ENCODE measurements around the gene SUGP1. TPM values are rescaled to one million over a fixed set of nuclear protein-coding genes. Genes with fewer than 3 reads are reported as not detected.
"Not testable (repeated sequence)": the region's sequence is repeated elsewhere in the genome, so short reads cannot be mapped to it uniquely, and the experiment has no call there.

Gene SUGP1
- total RNA-seq, 1 donor from 2014 or later = 26.5 TPM

GRCh38 chr19:19261350-19262189 is 58.7 kb downstream of the SUGP1 start:
- no peak for ATAC-seq

GRCh38 chr19:19260417-19261214 is 59.7 kb downstream of the SUGP1 start:
- ATAC-seq = no peak

GRCh38 chr19:19259741-19260140 is 60.6 kb downstream of the SUGP1 start:
- ATAC-seq = no peak

GRCh38 chr19:19258589-19259338 is 61.5 kb downstream of the SUGP1 start:
- ATAC-seq = no peak

GRCh38 chr19:19257836-19258588 is 62.3 kb downstream of the SUGP1 start:
- no peak for ATAC-seq

DNA sequence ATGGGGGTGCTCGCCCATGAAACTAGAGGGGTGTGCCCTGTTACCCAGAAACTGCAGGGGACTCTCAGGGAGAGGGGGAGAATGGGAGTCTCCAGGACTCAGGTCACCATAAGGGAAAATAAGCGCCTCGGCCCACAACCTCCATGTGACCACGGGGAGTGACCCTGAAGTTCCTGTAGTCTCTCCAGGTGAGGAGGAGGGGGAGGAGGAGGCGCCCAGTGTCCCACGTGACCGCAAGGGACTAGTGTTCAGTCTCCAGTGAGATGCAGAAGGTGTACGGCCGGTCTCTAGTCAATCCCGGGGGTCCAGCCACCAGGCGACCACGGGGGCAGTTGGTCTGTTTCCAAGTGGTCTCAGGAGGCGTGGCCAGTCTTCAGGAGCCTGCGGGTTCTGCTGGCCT is 63.2 kb downstream of the SUGP1 start:
- no peak for ATAC-seq

- no peak for ATAC-seq
These were observed 64.0 kb downstream of the SUGP1 start for GRCh38 chr19:19256072-19256969.

DNA sequence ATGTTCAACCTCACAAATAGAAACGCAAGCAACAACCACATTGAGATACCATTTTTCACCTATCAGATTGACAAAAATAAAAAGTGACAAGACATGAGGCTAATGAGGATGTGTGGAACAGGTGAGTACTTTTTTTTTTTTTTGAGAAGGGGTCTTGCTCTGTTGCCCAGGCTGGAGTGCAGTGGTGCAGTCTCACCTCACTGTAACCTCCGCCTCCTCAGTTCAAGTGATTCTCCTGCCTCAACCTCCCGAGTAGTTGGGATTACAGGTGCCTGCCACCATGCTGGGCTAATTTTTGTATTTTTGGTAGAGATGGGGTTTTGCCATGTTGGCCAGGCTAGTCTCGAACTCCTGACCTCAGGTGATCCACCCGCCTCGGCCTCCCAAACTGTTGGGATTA is 66.9 kb downstream of the SUGP1 start:
- not testable (repeated sequence) for ATAC-seq

- no peak for ATAC-seq
These were observed 70.0 kb downstream of the SUGP1 start for GRCh38 chr19:19250196-19250801.

DNA sequence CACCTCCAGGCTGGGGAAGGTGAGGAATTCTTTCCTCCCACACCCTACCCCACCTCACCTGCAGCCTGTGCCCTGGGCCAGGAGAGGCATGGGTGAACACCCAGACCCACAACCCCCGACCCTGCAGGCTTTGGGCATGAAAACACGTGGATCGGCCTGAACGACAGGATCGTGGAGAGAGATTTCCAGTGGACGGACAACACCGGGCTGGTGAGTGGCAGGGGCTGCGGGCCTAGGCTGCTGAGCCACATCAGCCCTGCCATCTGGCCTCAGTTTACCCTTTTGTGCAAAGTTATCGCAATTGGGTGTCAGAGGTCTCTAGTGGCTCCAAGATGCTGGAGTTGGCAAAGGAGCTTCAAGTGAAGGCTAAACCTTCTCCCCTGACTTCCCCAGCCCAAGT is 79.8 kb downstream of the SUGP1 start:
- no peak for ATAC-seq

- ATAC-seq = no peak
These were observed 80.6 kb downstream of the SUGP1 start for GRCh38 chr19:19239675-19240074.

DNA sequence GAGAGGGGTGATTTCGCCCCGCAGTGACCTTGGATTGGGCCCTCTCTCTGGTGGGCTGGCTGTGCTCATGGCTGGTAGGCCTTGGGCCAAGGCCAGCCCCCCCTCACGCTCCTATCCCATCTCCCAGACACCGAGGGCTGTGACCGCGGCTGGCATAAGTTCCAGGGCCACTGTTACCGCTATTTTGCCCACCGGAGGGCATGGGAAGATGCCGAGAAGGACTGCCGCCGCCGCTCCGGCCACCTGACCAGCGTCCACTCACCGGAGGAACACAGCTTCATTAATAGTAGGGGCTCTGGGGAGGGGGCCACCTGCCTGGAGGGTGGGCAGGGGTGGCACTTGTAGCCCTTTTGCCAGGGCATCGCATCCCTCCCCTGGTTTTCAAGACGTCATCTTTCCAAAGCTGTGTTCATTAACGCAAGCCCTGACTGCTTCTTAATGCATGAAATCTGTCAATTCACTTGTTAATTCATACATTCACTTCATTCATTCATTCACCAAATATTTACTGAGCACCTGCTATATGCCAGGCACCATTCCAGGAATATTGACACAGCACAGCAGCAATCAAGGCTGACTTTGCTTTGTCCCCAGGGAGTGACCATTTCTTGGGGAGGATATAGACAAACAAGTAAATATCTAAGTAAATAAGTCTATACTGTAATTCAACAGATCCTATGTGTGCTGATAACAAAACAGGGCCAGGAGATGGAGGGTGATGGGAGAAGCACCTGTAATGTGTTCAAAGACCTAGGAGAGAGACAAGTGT is 82.0 kb downstream of the SUGP1 start:
- ATAC-seq = no peak

GRCh38 chr19:19236173-19236572 is 84.1 kb downstream of the SUGP1 start:
- no peak for ATAC-seq

- ATAC-seq = no peak
These were observed 86.0 kb downstream of the SUGP1 start for GRCh38 chr19:19234220-19234816.

DNA sequence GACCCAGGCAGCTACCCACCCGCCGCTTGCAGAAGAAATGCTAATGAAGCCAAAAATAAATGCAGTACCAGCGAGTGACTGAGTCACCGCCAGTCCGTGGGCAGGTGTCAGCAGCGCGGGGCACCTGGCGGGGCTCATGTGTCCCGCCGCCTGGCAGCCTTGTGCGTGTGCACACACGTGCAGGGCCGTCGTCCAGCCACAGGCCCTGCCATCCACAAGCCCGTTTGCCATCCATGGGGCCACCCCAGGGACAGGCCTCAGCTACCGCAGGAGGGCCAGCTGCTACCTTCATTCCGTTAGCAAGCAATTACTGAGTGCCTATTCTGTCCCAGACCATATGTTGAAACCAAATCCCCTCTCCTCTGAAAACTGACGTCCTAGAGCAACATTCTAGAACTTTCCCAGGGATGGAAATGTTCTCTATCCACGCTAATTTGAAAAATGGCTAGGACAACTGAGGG is 88.0 kb downstream of the SUGP1 start:
- no peak for ATAC-seq

DNA sequence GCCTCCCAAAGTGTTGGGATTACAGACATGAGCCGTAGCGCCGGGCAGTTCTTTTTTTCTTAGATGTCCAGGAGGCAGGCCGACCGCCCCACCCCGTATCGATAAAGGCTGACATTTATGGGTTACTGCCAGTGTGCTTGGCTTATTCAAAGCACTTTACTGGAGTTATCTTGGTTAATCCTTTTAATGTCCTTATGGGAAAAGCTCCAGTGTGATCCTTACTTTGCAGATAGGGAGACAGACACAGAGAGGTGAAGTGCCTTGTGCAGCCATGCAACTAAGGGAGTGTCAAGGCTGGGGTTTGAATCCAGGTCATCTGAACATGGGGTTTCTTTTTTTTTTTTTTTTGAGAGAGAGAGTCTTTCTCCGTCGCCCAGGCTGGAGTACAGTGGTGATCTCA is 89.3 kb downstream of the SUGP1 start:
- no peak for ATAC-seq

DNA sequence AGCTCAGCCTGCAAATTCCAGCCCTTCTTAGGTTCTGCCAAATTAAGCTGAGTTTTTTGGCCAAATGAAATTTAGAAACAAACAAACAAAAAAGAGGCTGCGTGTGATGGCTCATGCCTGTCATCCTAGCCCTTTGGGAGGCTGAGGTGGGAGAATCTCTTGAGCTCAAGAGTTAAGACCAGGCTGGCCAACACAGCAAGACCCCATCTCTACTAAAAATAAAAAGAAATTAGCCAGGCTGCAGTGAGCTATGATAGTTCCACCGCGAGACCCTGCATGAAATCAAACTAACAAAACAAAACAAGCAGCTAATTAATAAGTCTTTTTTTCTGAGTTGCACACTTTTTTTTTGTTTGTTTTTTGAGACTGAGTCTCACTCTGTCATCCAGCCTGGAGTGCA is 90.6 kb downstream of the SUGP1 start:
- no peak for ATAC-seq

DNA sequence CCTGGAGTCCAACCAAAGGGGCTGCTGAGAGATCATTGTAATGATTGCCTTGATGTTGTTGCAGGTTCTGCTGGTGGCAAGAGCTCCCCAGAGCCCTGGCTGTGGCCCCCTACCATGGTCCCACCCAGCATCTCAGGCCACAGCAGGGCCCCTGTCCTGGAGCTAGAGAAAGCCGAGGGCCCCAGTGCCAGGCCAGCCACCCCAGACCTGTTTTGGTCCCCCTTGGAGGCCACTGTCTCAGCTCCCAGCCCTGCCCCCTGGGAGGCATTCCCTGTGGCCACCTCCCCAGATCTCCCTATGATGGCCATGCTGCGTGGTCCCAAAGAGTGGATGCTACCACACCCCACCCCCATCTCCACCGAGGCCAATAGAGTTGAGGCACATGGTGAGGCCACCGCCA is 93.1 kb downstream of the SUGP1 start:
- no peak for ATAC-seq

- ATAC-seq = no peak
These were observed 93.6 kb downstream of the SUGP1 start for GRCh38 chr19:19226663-19227062.

DNA sequence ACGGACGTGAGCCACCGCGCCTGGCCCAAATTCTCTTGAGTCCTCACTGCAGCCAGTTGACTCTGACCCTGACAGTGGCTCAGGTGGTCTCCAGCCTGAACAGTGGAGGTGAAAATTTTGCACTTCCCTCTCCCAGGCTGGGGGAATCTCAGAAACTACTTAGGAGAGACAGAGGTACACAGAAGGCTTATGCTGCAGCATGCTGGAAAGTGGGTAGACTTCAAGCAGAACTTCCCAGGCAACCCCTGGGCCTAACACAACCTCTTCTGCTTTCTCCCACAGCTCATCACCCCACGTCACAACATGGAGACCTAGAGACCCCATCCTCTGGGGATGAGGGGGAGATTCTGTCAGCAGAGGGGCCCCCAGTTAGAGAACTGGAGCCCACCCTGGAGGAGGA is 94.1 kb downstream of the SUGP1 start:
- ATAC-seq = no peak

Measured in esophagus mucosa (tissue), 1 donor.